HPDE6-E6E7 (cell line): ENCODE measurements around the gene STRIP1.
"Not testable (repeated sequence)": the region's sequence is repeated elsewhere in the genome, so short reads cannot be mapped to it uniquely, and the experiment has no call there.

Experiments
- DNase-seq: peaks from one replicate; pipeline ENCODE4 v3.0.0; 2011; ENCODE audit warnings: missing footprints; ENCODE audit errors: extremely low spot score

The STRIP1 gene

GRCh38 chr1:110067893-110068645, 33.6 kb downstream of the STRIP1 start:
- no peak for DNase-seq

GRCh38 chr1:110068646-110069403, 34.4 kb downstream of the STRIP1 start:
- no peak for DNase-seq

GRCh38 chr1:110069404-110070281, 35.2 kb downstream of the STRIP1 start:
- DNase-seq, result no peak

GRCh38 chr1:110070282-110070669, 35.9 kb downstream of the STRIP1 start:
- DNase-seq, result no peak

GRCh38 chr1:110070671-110071242, 36.3 kb downstream of the STRIP1 start, which contains the start of gene ALX3:
ALX3 (minus strand) TSS chr1:110070672; CDS start chr1:110070612, 60 bp downstream.
- DNase-seq, result no peak

GRCh38 chr1:110074166-110074565, 39.7 kb downstream of the STRIP1 start:
- no peak for DNase-seq

- DNase-seq, result no peak
Measured at GRCh38 chr1:110076789-110077500, 42.5 kb downstream of the STRIP1 start.

- not testable (repeated sequence) for DNase-seq
Measured at GRCh38 chr1:110079995-110080394, 45.6 kb downstream of the STRIP1 start.

- DNase-seq, result no peak
Measured at GRCh38 chr1:110081061-110081460, 46.6 kb downstream of the STRIP1 start.

- no peak for DNase-seq
Measured at GRCh38 chr1:110082477-110082876, 48.1 kb downstream of the STRIP1 start.

- no peak for DNase-seq
Measured at GRCh38 chr1:110083061-110083865, 48.8 kb downstream of the STRIP1 start.

GRCh38 chr1:110083866-110084226, 49.4 kb downstream of the STRIP1 start:
- DNase-seq, result no peak

- DNase-seq, result no peak
Measured at GRCh38 chr1:110084227-110085078, 50.0 kb downstream of the STRIP1 start.

GRCh38 chr1:110085671-110086070, 51.2 kb downstream of the STRIP1 start:
- no peak for DNase-seq

- no peak for DNase-seq
Measured at GRCh38 chr1:110086961-110087360, 52.5 kb downstream of the STRIP1 start.

GRCh38 chr1:110087812-110088738, 53.7 kb downstream of the STRIP1 start:
- DNase-seq, result peak; percentile 58

GRCh38 chr1:110088739-110089316, 54.4 kb downstream of the STRIP1 start:
- no peak for DNase-seq
